Measurements from ENCODE around the gene STRBP.
"Not testable (repeated sequence)": the region's sequence is repeated elsewhere in the genome, so short reads cannot be mapped to it uniquely, and the experiment has no call there.

STRBP gene

GRCh38 chr9:123191680-123192079, 76.7 kb downstream of the STRBP start:
- DNase-seq (ENCODE audit: low read depth) = no peak

- no peak for DNase-seq (ENCODE audit: low read depth)
Measured at GRCh38 chr9:123191260-123191659, 77.1 kb downstream of the STRBP start.

GRCh38 chr9:123187131-123187530, 81.3 kb downstream of the STRBP start:
- DNase-seq (ENCODE audit: low read depth) = no peak

- not testable (repeated sequence) for DNase-seq (ENCODE audit: low read depth)
Measured at GRCh38 chr9:123186029-123186428, 82.4 kb downstream of the STRBP start.

- no peak for DNase-seq (ENCODE audit: low read depth)
Measured at GRCh38 chr9:123176949-123177348, 91.4 kb downstream of the STRBP start.

- DNase-seq (ENCODE audit: low read depth) = no peak
Measured at GRCh38 chr9:123175854-123176629, 92.3 kb downstream of the STRBP start.

GRCh38 chr9:123174887-123175518, 93.4 kb downstream of the STRBP start:
- DNase-seq (ENCODE audit: low read depth) = no peak

GRCh38 chr9:123174079-123174478, 94.3 kb downstream of the STRBP start:
- no peak for DNase-seq (ENCODE audit: low read depth)

- DNase-seq (ENCODE audit: low read depth) = no peak
Measured at GRCh38 chr9:123169926-123170325, 98.5 kb downstream of the STRBP start.

- no peak for DNase-seq (ENCODE audit: low read depth)
Measured at GRCh38 chr9:123168586-123168985, 99.8 kb downstream of the STRBP start.

- DNase-seq (ENCODE audit: low read depth) = no peak
Measured at GRCh38 chr9:123167474-123167873, 100.9 kb downstream of the STRBP start.

GRCh38 chr9:123165813-123166212, 102.6 kb downstream of the STRBP start:
- DNase-seq (ENCODE audit: low read depth) = no peak

- no peak for DNase-seq (ENCODE audit: low read depth)
Measured at GRCh38 chr9:123164285-123164684, 104.1 kb downstream of the STRBP start.

GRCh38 chr9:123162791-123163345, 105.5 kb downstream of the STRBP start:
- DNase-seq (ENCODE audit: low read depth) = no peak

- no peak for DNase-seq (ENCODE audit: low read depth)
Measured at GRCh38 chr9:123162360-123162759, 106.0 kb downstream of the STRBP start.

- DNase-seq (ENCODE audit: low read depth) = no peak
Measured at GRCh38 chr9:123157221-123157620, 111.2 kb downstream of the STRBP start.

- peak; percentile 13 for DNase-seq (ENCODE audit: low read depth)
Measured at GRCh38 chr9:123150708-123151503, 117.5 kb downstream of the STRBP start.

GRCh38 chr9:123149067-123149466, 119.3 kb downstream of the STRBP start:
- no peak for DNase-seq (ENCODE audit: low read depth)

GRCh38 chr9:123138163-123138562, 130.2 kb downstream of the STRBP start:
- no peak for DNase-seq (ENCODE audit: low read depth)

GRCh38 chr9:123135430-123135829, 133.0 kb downstream of the STRBP start:
- no peak for DNase-seq (ENCODE audit: low read depth)

- DNase-seq (ENCODE audit: low read depth) = no peak
Measured at GRCh38 chr9:123132696-123133095, 135.7 kb downstream of the STRBP start.

GRCh38 chr9:123131993-123132392, 136.4 kb downstream of the STRBP start:
- no peak for DNase-seq (ENCODE audit: low read depth)

GRCh38 chr9:123131258-123131657, 137.1 kb downstream of the STRBP start:
- DNase-seq (ENCODE audit: low read depth) = no peak

Measured in stromal cell of bone marrow (primary cell).